ENCODE measurements around the gene SH3RF2.

The SH3RF2 gene

GRCh38 chr5:145922059-145922458 is 14.3 kb upstream of the SH3RF2 start:
- DNase-seq: no peak

GRCh38 chr5:145923405-145923804 is 13.0 kb upstream of the SH3RF2 start:
- DNase-seq: no peak

- DNase-seq: no peak
These were observed 11.5 kb upstream of the SH3RF2 start for GRCh38 chr5:145924849-145925248.

DNA sequence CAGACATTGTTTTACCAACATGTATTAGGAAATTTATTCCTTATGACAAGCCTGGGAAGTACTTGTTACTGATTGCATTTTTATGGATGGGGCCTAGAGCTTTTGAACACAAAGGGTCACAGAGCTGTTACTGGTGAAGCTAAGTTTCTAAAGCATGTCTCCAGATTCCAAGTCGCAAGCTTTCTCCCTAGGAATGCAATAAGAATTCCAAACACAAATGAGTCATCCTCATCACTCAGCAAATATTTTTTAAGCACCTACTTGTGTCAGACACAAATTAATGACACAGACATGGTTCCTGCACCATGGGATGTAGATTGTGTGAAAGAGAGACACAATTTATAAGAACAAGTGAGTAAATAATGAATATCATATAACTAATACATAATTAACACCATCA is 11.0 kb upstream of the SH3RF2 start:
- DNase-seq: no peak

DNA sequence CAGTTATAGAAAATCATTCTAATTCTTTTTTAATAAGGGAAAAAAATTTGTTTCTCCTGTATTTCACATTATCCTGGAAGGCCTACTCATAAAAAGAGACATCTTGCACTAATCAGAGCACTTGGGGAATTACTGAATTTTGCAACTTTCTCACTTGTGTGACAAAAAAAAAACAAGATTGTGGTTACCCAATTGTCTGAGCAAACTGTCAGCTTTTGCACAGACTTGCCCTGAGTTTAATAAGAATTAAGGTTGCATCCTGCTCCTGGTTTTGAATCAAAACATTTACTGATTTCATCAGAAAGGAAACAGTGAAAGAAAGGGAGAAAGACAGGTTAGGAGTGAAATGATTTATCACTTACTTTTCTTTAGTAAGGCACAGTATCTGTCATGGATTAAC is 10.6 kb upstream of the SH3RF2 start:
- no peak for DNase-seq

DNA sequence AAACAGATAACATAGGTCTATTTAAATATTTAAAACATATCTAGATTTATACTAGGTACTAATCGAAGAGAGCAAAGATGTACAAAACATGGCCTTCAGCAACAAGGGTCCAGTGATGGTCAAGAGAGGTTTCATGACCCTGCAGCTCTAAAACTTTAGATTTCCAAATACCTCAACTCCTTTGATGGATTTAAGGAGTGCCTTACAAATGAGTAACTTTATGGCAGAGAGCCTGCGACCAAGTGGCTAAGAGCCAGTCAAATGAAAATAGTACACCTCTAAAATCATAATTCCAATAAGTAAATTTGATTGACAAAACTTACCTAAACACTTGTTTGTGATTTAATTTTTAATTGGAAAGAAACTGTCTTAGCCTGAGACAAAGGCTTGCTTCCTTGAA is 4.7 kb upstream of the SH3RF2 start:
- DNase-seq: no peak

DNA sequence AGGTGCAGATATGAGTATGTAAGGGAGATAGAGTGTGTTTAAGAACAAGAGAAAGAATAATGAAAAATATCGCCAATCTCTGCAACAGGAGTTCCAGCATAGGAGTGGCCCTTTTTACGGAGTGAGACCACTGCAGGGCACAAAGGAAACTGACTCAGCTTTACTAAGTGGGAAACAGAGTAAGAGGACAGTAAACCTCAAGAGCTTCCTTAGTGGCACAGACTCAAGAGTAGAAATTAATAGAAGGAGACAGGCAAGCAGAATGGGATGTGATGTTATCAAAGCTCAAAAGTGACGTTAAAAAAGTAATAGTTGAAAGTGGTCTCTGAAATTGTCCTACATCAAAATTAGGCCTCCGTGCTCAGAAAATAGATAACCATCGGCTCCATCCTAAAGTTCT is 2.1 kb upstream of the SH3RF2 start:
- DNase-seq: no peak

GRCh38 chr5:145937432-145938250 is 1.3 kb downstream of the SH3RF2 start:
- DNase-seq: no peak

- no peak for DNase-seq
These were observed 2.6 kb downstream of the SH3RF2 start for GRCh38 chr5:145938776-145939539.

DNA sequence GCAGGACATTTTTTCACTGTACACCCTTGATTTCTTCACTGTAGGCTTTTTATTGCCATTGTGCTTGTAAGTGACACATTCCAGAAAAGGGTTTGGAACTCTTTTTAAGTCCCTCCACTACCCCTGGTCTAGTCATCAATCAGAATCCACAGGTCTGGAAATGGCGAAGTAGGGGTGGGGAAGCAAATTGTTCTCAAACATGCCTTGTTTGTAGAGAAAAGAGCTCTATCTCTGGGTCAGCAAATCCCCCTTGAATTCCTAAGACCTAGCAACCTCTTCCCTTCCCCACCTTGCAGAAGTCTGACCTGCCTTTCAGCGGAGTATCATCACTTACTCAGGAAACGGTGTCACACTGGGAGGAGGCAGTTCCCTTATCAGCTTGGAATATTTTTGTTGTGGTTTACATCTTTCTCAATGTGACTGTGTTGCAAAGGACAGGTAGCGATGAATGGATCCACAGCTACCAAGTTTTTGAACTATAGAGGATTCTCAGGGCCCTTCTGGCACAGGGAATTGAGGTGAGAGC is 3.2 kb downstream of the SH3RF2 start:
- DNase-seq: no peak

DNA sequence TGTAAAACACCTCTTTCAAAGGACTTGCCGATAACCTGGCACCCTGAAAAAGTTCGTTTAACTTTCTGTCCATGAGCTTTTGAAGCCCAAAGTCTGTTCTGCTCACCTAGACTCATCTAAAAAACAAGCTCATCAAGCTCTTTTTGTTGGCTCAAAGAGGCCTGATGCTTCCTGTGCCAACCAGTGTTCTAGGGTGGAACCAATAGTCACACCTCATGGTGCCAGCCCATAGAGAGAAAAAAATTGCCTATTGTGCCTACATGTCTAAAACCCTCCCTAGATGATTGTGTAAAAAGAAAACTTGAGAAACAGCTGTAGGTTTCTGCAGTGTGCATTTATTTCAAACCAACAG is 4.7 kb downstream of the SH3RF2 start:
- no peak for DNase-seq

DNA sequence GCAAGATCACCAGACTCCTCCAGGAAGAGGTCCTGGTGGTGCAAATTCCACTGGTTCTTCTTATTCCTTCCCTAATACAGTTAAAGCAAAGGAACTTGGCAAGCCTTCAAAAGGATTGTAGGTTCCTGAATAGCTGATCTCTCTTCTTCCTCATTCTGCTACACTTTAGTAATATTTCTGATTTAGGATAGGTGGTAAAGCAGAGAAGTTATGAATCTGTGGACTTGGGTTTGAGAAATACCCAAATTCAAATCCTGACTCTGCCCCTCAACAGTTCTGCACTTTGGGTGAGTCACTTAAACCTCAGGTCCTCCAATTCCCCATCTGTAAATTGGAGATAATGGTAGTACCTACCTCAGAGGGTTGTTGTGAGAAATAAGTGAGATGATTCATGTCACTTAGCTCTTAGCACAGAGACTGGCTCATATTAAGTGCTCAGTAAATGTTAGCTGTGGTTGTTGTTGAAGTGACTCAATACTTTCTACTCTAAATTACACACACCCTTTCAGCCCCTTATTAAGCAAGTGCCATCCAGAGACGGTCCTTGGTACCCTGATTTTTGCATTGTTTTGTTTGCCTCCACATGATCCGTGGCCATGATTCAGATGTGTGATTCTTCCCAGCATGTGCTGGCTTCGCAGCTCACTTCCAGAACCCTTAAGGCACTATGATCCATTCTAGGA is 5.2 kb downstream of the SH3RF2 start:
- DNase-seq: no peak

DNA sequence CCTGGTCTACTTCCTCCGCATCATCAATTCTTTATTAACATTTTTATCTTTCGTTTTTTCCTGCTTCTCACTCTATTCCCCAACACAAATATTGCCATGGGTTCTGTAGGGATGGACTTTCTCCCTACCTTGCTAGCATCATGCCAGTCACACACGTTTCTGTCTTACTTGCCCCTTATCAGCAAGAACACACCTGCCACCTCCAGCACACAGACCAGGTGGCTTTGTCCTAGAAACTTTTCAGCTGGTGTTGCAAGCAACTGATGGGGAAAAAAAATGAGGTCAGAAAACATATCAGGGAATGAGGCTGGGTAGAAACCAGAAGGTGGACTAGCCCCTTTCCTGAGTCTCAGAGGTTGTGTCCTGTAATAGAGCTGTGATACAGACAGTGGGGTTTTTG is 5.8 kb downstream of the SH3RF2 start:
- DNase-seq: no peak

DNA sequence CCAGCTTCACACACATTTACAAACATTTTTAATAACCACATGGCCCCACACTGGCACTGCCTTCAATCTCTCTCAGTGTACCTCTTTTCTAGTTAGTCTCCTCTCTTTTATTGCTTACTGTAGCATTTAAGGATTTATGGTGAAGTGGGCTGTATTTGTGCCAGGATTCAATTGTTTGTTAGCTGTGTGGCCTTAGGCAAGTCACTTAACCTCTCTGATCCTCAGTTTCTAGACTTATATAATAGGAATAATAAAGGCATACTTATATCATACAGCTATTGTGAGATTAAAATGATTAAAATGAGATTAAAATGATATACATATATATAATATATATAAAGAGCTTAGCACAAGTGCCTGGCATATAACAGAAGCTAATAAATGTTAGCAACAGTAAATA is 6.4 kb downstream of the SH3RF2 start:
- DNase-seq: no peak

GRCh38 chr5:145943674-145944121 is 7.3 kb downstream of the SH3RF2 start:
- DNase-seq: no peak

DNA sequence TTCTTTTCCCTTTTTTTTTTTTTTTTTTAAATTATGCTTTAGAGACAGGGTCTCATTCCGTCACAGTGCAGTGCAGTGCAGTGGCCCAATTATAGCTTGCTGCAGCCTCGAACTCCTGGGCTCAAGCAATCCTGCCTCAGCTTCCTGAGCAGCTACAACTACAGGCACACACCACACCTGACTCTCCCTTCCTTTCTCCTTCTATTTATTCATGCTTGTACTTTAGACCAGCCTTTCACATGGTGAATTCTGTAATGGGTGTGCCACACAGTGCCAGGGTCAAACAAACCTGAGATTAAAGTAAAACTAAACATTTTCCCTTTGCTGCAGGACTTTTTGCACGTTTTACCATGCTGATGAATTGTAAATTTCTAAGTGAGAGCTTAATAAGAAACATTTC is 8.0 kb downstream of the SH3RF2 start:
- DNase-seq: no peak

- no peak for DNase-seq
These were observed 9.3 kb downstream of the SH3RF2 start for GRCh38 chr5:145945620-145946111.

DNA sequence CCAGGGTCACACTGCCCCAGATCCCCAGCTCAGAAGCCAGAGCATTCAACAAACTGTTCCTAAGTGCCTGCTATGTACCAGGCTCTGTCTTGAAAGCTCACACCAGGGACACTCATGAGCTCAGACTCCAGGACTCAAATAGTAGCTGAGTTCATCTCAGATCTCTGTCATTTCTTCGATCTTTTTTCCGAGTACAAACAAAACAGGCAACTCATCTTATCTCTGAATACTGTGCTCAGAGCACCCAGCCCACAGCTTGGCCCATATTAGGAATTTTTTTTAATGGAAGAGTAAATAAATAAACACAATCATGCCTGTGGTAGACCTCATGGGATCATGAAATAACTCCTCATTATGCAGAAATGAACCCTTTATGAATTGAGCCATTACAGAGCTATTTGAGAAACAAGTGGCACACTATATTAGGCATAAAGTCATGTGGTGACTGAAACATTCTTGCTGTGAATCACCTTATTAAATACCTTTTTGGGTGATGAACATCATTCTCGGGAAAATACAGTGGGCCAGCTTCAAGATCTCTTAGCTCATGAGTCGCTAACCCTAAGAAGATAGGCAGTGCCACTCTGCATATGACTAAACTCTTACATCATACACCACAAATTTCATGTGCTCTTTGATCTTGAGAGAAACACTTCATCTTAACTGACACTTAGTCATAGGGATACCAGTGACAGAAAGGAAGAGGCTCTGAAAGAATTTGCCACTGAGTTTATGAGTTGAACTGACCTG is 9.9 kb downstream of the SH3RF2 start:
- DNase-seq: no peak

DNA sequence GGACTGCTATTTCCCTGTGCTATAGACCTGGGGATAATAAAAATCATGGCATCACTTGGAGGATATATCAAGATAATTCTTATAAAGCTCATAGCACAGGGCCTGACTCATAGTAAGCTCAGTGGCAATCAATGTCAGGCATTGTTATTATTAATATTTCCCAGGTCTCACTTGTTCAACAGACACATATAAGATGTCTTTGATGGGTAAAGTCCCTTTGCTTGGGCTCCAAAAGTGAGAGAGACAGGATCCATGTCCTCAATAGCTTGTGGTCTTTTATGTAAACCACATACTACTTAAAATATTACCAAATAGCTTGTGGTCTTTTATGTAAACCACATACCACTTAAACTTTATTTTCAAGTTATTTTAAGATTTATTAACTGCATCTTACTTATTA is 11.2 kb downstream of the SH3RF2 start:
- DNase-seq: no peak

- no peak for DNase-seq
These were observed 11.7 kb downstream of the SH3RF2 start for GRCh38 chr5:145948047-145948446.

GRCh38 chr5:145948921-145949320 is 12.5 kb downstream of the SH3RF2 start:
- no peak for DNase-seq

- DNase-seq: no peak
These were observed 13.1 kb downstream of the SH3RF2 start for GRCh38 chr5:145949474-145949873.

DNA sequence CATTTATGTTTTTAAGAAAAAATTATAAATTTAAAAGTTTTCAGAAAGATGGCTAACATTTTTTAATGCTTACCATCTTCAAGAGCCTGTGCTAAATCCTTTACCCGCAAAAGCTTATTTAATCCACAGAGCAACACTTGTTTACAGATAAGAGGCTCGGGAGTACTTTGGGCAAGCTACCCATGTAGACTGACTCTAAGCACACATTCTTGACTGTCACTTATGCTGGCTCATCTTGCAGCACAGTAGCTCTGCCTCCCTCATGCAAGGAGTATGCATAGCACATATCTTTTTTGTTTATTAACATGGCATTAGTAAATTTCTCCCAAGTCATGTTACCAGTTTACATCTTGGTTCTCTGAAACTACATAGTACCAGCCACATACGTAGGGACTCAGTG is 14.7 kb downstream of the SH3RF2 start:
- DNase-seq: no peak
